Rectal smooth muscle tissue (tissue), 1 donor: ENCODE results near the gene C20orf96.
A peak's percentile ranks its signal among the peaks of the same experiment; 100 is the strongest.

Experiments
- H3K27ac ChIP-seq: one replicate; pipeline ENCODE4 v1.7.0; 2013; ENCODE audit warnings: low read depth, low read length, inconsistent platforms
- H3K27me3 ChIP-seq: one replicate; pipeline ENCODE4 v1.7.0; 2013; ENCODE audit warnings: low read length; ENCODE audit not compliant: control insufficient read depth, insufficient read depth
- H3K36me3 ChIP-seq: one replicate; pipeline ENCODE4 v1.7.0; 2013; ENCODE audit warnings: low read length; ENCODE audit not compliant: control insufficient read depth, insufficient read depth
- H3K4me1 ChIP-seq: one replicate; pipeline ENCODE4 v1.7.0; 2013; ENCODE audit warnings: low read length; ENCODE audit not compliant: control insufficient read depth, insufficient read depth
- H3K4me3 ChIP-seq: one replicate; pipeline ENCODE4 v1.7.0; 2013; ENCODE audit warnings: low read length
- H3K9ac ChIP-seq: one replicate; pipeline ENCODE4 v1.7.0; 2013; ENCODE audit warnings: low read length

Gene C20orf96

GRCh38 chr20:325045-325888, 34.7 kb upstream of the C20orf96 start, which contains the start of gene SOX12:
Gene SOX12, plus strand, starts transcription at chr20:325552. Its CDS starts 373 bp downstream, at chr20:325925.
- Histone ChIP-seq H3K4me1 (peaks cover 3% of the 10 kb centered on the region), H3K27ac (peak within 1 kb of the TSS; percentile 92), H3K4me3 (peak within 1 kb of the TSS; percentile 81), H3K36me3 (no peaks in the 10 kb centered on the region), H3K27me3 (no peaks in the 10 kb centered on the region), H3K9ac (peak within 1 kb of the TSS; percentile 49)

- no peaks in the 10 kb centered on the region for H3K36me3 ChIP-seq
- H3K9ac ChIP-seq = peak overlapping the region; percentile 36
- H3K27me3 ChIP-seq = no peaks in the 10 kb centered on the region
- peak overlapping the region; percentile 81 for H3K4me3 ChIP-seq
- peaks cover 3% of the 10 kb centered on the region for H3K4me1 ChIP-seq
- H3K27ac ChIP-seq = peak overlapping the region; percentile 77
Observed at GRCh38 chr20:324177-325044, 33.9 kb upstream of the C20orf96 start.

- no peak overlapping the region for H3K9ac ChIP-seq
- H3K27me3 ChIP-seq = no peaks in the 10 kb centered on the region
- no peak overlapping the region for H3K27ac ChIP-seq
Observed at GRCh38 chr20:316316-317068, 25.9 kb upstream of the C20orf96 start.

GRCh38 chr20:313948-314347, 23.4 kb upstream of the C20orf96 start:
- Histone ChIP-seq H3K36me3 (no peaks in the 10 kb centered on the region), H3K27ac (no peak overlapping the region), H3K27me3 (no peaks in the 10 kb centered on the region), H3K9ac (no peak overlapping the region), H3K4me3 (no peak overlapping the region), H3K4me1 (peaks cover 10% of the 10 kb centered on the region)

More at GRCh38 chr20:316316-317068, 25.9 kb upstream of the C20orf96 start:
- H3K4me1 ChIP-seq = no peaks in the 10 kb centered on the region
- no peak overlapping the region for H3K4me3 ChIP-seq
- no peaks in the 10 kb centered on the region for H3K36me3 ChIP-seq

- Histone ChIP-seq H3K27me3 (no peaks in the 10 kb centered on the region), H3K27ac (no peak overlapping the region), H3K4me3 (no peak overlapping the region), H3K4me1 (peaks cover 10% of the 10 kb centered on the region), H3K36me3 (no peaks in the 10 kb centered on the region), H3K9ac (no peak overlapping the region)
Observed at GRCh38 chr20:313402-313801, 22.9 kb upstream of the C20orf96 start.

- H3K36me3 ChIP-seq = no peaks in the 10 kb centered on the region
- H3K4me3 ChIP-seq = no peak overlapping the region
- H3K9ac ChIP-seq = no peak overlapping the region
- H3K4me1 ChIP-seq = peaks cover 10% of the 10 kb centered on the region
- no peak overlapping the region for H3K27ac ChIP-seq
- no peaks in the 10 kb centered on the region for H3K27me3 ChIP-seq
Observed at GRCh38 chr20:312866-313265, 22.3 kb upstream of the C20orf96 start.

- Histone ChIP-seq H3K27me3 (no peaks in the 10 kb centered on the region), H3K36me3 (no peaks in the 10 kb centered on the region), H3K4me3 (no peak overlapping the region), H3K9ac (no peak overlapping the region), H3K4me1 (peaks cover 10% of the 10 kb centered on the region), H3K27ac (no peak overlapping the region)
Observed at GRCh38 chr20:312067-312466, 21.5 kb upstream of the C20orf96 start.

- Histone ChIP-seq H3K27ac (no peak overlapping the region), H3K4me1 (peaks cover 10% of the 10 kb centered on the region), H3K4me3 (no peak overlapping the region), H3K27me3 (no peaks in the 10 kb centered on the region), H3K36me3 (no peaks in the 10 kb centered on the region), H3K9ac (no peak overlapping the region)
Observed at GRCh38 chr20:311609-312008, 21.1 kb upstream of the C20orf96 start.

GRCh38 chr20:310645-311044, 20.1 kb upstream of the C20orf96 start:
- Histone ChIP-seq H3K4me1 (peaks cover 10% of the 10 kb centered on the region), H3K9ac (no peak overlapping the region), H3K36me3 (no peaks in the 10 kb centered on the region), H3K27ac (peak overlapping the region; percentile 7), H3K4me3 (peak overlapping the region; percentile 41), H3K27me3 (no peaks in the 10 kb centered on the region)

GRCh38 chr20:309841-310644, 19.5 kb upstream of the C20orf96 start:
- Histone ChIP-seq H3K27me3 (no peaks in the 10 kb centered on the region), H3K36me3 (no peaks in the 10 kb centered on the region), H3K27ac (peak overlapping the region; percentile 74), H3K4me1 (peaks cover 10% of the 10 kb centered on the region), H3K9ac (no peak overlapping the region), H3K4me3 (peak overlapping the region; percentile 55)

GRCh38 chr20:309306-309840, 18.8 kb upstream of the C20orf96 start:
- no peak overlapping the region for H3K9ac ChIP-seq
- H3K27ac ChIP-seq = peak overlapping the region; percentile 74
- H3K4me1 ChIP-seq = peaks cover 10% of the 10 kb centered on the region
- peak overlapping the region; percentile 55 for H3K4me3 ChIP-seq
- H3K27me3 ChIP-seq = no peaks in the 10 kb centered on the region
- H3K36me3 ChIP-seq = no peaks in the 10 kb centered on the region
